Gastrocnemius medialis (tissue), 4 donors: Measurements from ENCODE around the gene ST7.

Experiments
- POLR2A ChIP-seq, 2 donors: fragments of 450-650 bp; IDR thresholded peaks; one replicate each; pipeline ENCODE4 v1.6.1; 2017; ENCODE audit warnings: antibody characterized with exemption in 2 of 2, mild to moderate bottlenecking in 2 of 2, moderate library complexity in 2 of 2
- TF ChIP-seq, protein P1 (sequence below), 5 experiments: fragments of 450-650 bp in 3 of 5; fragments of 200-600 bp in 2 of 5; sonication (generic) in 2 of 5; IDR thresholded peaks in 4 of 5; conservative IDR thresholded peaks in 1 of 5; 1 replicate in 4 of 5; 2 replicates in 1 of 5; pipeline ENCODE4 v1.5.1; 2016 to 2019; ENCODE audit warnings: antibody characterized with exemption in 5 of 5, mild to moderate bottlenecking in 3 of 5, moderate library complexity in 3 of 5

DNA sequence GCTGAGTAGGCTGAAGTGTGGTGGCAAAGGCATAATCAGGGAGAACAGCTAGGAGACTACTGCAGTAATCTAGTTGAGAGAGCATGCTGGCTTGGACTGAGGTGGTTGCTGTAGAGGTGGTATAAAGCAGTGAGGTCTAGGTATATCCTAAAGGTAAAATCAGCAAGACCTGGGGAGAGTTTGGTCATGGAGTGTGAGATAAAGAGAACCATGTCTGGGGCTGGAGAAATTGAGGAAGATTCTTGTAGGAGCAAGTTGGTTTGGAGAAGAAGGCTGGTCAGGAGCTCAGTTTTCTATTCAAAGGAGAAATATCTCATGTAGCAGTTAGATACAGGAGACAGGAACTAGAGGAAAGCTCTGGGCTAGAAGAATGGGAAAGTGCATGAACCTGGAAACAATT lies 32.9 kb upstream of the ST7 start:
- TF ChIP-seq, protein P1, sequence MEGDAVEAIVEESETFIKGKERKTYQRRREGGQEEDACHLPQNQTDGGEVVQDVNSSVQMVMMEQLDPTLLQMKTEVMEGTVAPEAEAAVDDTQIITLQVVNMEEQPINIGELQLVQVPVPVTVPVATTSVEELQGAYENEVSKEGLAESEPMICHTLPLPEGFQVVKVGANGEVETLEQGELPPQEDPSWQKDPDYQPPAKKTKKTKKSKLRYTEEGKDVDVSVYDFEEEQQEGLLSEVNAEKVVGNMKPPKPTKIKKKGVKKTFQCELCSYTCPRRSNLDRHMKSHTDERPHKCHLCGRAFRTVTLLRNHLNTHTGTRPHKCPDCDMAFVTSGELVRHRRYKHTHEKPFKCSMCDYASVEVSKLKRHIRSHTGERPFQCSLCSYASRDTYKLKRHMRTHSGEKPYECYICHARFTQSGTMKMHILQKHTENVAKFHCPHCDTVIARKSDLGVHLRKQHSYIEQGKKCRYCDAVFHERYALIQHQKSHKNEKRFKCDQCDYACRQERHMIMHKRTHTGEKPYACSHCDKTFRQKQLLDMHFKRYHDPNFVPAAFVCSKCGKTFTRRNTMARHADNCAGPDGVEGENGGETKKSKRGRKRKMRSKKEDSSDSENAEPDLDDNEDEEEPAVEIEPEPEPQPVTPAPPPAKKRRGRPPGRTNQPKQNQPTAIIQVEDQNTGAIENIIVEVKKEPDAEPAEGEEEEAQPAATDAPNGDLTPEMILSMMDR (IDR thresholded peaks at IDR 0.05 in 4 of 5, conservative IDR thresholded peaks at IDR 0.05 in 1 of 5) = no peak
- no peak for TF ChIP-seq POLR2A (IDR thresholded peaks at IDR 0.05)
